ENCODE measurements around the gene CTDSP1.

- no peak for TF ChIP-seq POLR2A (IDR thresholded peaks at IDR 0.05; ENCODE audit: low read length)
- TF ChIP-seq GATA1 (IDR thresholded peaks at IDR 0.05; ENCODE audit: low read depth, low read length), result no peak
Observed at GRCh38 chr2:218368621-218369153, 31.0 kb upstream of the CTDSP1 start.

Data from erythroblast (primary cell).